ENCODE results near the gene ADAT3.

The ADAT3 gene

DNA sequence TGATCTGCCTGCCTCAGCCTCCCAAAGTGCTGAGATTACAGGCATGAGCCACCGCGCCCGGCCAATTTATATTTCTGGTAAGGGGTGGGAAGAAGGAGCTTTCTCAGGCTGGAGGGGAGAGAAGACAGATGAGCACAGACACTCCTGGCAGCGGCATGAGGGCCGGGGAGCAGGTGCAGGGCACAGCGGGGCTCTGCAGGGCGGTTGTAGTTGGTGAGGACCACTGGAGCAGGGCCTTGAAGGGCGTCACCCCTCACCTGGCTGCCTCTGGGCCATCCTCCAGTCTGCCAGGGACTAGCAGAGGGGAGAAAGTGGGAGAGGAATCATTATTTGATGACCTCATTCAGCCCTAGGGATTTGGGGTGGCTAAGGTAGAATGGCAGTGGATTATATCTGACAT is 27.2 kb downstream of the ADAT3 start:
- DNase-seq (ENCODE audit: extremely low read depth, low read depth) = no peak
- TF ChIP-seq, protein P1, sequence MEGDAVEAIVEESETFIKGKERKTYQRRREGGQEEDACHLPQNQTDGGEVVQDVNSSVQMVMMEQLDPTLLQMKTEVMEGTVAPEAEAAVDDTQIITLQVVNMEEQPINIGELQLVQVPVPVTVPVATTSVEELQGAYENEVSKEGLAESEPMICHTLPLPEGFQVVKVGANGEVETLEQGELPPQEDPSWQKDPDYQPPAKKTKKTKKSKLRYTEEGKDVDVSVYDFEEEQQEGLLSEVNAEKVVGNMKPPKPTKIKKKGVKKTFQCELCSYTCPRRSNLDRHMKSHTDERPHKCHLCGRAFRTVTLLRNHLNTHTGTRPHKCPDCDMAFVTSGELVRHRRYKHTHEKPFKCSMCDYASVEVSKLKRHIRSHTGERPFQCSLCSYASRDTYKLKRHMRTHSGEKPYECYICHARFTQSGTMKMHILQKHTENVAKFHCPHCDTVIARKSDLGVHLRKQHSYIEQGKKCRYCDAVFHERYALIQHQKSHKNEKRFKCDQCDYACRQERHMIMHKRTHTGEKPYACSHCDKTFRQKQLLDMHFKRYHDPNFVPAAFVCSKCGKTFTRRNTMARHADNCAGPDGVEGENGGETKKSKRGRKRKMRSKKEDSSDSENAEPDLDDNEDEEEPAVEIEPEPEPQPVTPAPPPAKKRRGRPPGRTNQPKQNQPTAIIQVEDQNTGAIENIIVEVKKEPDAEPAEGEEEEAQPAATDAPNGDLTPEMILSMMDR (IDR thresholded peaks at IDR 0.05; ENCODE audit: low read depth, low read length) = no peak

DNA sequence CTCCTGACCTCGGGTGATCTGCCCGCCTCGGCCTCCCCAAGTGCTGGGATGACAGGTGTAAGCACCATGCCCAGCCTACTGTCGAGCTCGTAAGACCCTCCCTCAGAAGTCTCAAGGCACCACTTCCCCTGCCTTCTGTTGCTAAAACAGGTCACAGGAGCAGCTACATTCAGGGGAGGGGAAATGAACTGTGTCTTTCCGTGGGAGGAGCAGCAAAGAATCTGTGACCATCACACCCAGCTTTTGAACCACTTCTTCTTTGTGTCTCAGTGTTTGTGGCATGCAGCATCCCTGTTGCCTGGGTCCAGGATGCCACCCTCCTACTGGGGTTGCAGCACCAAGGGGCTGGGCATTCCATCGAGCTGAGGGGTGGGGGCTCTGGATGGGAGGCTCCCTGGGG is 28.0 kb downstream of the ADAT3 start:
- no peak for DNase-seq (ENCODE audit: extremely low read depth, low read depth)
- TF ChIP-seq, protein P1 (IDR thresholded peaks at IDR 0.05; ENCODE audit: low read depth, low read length) = no peak

DNA sequence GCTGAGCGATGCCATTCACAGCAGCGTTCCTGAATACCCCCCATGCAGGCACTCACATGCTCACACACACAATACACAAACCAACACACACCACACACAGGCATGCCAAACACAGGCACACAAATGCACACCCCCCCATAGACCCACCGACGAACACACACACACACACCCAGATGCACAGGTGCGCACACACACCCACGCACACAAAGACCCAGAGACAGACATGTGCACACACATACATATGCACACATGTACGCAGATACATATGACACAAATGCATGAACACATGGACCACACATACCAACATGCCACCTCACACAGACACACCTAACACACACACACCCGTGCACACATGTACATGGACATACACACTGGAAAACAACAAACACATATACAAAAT is 28.7 kb downstream of the ADAT3 start:
- TF ChIP-seq, protein P1 (IDR thresholded peaks at IDR 0.05; ENCODE audit: low read depth, low read length) = no peak
- DNase-seq (ENCODE audit: extremely low read depth, low read depth) = no peak

DNA sequence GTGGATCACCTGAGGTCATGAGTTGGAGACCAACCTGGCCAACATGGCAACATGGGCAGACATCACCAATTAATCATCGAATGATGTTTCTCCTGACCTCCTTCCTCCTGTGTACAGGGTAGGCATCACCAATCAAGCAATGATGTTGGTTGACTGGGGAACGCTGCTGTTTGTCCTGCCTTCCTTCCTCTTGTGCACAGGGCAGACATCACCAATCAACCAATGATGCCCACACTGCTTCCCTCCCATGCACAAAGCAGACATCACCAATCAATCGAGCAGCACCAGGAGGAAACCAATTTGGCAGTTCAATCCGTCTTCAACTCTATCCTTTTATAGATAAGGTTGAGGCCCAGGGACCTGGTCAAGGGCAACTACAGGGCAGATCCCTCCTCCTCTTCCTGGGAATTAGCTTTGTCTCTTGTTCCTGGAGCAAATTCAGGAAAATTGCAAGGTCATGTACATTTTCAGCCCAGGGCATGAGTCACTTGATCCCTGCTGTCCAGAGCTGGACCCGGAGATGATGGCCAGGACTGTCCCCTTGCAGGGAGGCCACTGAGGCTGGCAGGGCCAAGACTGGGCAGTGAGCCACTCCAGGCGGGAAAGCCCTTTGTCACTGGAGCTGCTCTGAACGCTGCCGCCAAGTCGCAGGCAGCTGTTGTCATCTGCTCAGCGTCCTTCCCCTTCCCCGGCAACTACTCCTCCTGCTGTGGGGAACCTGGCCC is 30.4 kb downstream of the ADAT3 start:
- no peak for DNase-seq (ENCODE audit: extremely low read depth, low read depth)
- TF ChIP-seq, protein P1 (IDR thresholded peaks at IDR 0.05; ENCODE audit: low read depth, low read length) = no peak

DNA sequence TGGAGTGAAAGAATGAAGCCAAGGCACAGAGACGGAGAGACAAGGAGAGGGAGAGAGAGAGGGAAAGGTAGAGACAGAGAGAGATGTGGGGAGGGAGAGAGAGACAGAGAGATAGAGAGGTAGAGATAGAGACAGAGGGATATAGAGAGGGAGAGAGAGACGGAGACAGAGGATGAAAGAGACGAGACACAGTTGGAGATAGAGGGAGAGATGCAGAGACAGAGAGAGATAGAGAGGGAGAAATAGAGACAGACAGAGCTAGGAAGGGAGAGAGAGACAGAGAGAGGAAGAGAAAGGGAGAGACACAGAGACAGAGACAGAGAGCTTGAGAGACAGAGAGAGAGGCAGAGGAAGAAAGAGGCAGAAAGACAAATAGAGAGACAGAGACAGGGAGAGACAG is 31.2 kb downstream of the ADAT3 start:
- TF ChIP-seq, protein P1 (IDR thresholded peaks at IDR 0.05; ENCODE audit: low read depth, low read length) = no peak
- no peak for DNase-seq (ENCODE audit: extremely low read depth, low read depth)

DNA sequence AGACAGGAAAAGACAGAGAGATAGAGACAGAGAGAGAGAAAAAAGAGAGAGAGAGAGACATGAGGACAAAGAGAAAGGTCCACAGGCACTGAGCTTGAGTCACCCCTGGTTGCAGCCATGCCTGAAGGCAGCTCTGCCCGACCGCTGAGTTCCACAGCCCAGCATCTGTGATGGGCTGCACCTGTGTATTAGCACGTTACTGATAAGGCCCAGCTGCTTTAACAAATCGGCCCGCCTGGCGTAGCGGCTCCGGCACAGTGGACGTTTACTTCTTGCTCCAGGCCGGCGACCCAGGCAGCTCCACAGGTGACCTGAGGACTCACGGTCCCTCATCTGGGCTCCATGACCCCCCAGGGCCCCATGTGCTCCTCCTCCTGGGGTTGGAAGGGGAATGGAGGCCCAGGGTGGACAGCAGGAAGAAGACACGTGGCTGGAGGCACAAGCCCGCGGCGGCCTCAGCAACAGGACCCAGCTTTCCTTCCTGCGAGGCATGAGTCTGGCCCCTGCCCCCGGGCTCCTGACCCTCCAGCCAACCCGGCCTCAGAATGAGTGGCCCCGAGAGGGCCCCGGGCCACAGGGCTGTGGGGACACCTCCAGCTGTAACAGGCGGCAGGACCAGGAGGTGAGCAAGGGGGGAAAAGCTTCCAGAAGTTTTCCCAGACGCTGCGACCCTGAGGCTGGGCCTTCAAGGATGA is 31.9 kb downstream of the ADAT3 start:
- TF ChIP-seq, protein P1 (IDR thresholded peaks at IDR 0.05; ENCODE audit: low read depth, low read length) = no peak
- DNase-seq (ENCODE audit: extremely low read depth, low read depth) = no peak

DNA sequence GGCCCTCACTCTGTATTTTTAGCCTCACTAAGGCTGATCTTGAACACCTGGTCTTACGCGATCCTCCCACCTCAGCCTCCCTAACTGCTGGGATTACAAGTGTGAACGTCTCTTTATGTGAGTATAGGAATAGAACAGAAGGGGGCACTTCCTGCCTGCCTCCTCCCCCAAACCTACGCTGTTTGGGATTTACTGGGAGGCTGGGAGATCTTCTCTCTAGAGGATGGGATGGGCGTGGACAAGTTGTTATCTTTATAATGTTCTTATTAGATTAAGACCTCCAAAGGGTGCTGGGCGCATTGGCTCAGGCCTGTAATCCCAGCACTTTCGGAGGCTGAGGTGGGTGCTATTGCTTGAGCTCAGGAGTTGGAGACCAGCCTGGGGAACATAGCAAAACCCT is 32.9 kb downstream of the ADAT3 start:
- TF ChIP-seq, protein P1 (IDR thresholded peaks at IDR 0.05; ENCODE audit: low read depth, low read length) = no peak

More for the DNA sequence above, 32.9 kb downstream of the ADAT3 start:
- no peak for DNase-seq (ENCODE audit: extremely low read depth, low read depth)
